GM19395 (cell line): ENCODE data around the gene ZNF169.
"Not testable (repeated sequence)": the region's sequence is repeated elsewhere in the genome, so short reads cannot be mapped to it uniquely, and the experiment has no call there.

Experiments used
- ATAC-seq: cut with Tn5 transposase; IDR thresholded peaks from one replicate; pipeline ENCODE4 v1.9.1; 2021; ENCODE audit warnings: mild to moderate bottlenecking, moderate library complexity; ENCODE audit not compliant: unreplicated experiment

The ZNF169 gene

GRCh38 chr9:94341703-94342102, 82.6 kb downstream of the ZNF169 start:
- ATAC-seq: not testable (repeated sequence)

DNA sequence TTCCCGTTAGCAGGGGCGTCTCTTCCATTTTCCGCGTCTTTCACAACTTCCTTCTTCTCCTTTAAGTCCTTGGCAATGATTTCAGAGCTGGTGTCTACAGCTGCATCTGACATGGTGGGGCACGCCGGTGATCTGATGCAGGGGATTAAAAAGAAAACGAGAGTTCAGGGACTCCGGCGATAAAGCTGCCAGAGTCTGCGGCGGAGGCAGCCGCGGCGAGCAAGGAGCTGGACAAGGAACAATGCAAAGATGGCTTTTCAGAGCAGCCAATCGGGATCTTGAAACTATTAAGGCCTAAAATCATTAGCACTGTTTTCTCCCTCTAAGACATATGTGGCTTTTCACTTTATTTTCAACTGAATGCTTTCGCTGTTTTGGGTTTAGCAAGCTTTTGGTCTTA, 88.4 kb downstream of the ZNF169 start:
- not testable (repeated sequence) for ATAC-seq

- ATAC-seq: not testable (repeated sequence)
Observed at GRCh38 chr9:94348754-94349153, 89.7 kb downstream of the ZNF169 start.
